SK-N-MC (cell line): ENCODE data around the gene CHCHD5.

Source experiments
- EZH2 ChIP-seq: fragments of 200-600 bp; sonication (generic); IDR thresholded peaks from one replicate; pipeline ENCODE4 v1.6.1; 2017; ENCODE audit warnings: antibody characterized with exemption
- POLR2AphosphoS5 ChIP-seq: IDR thresholded peaks from 2 replicates; pipeline ENCODE4 v1.6.1; 2012; ENCODE audit warnings: mild to moderate bottlenecking, low read depth, low read length, borderline replicate concordance

GRCh38 chr2:112539306-112539705, 45.1 kb upstream of the CHCHD5 start:
- TF ChIP-seq POLR2AphosphoS5 (no peak), EZH2 (no peak)
